Suppressor macrophage (primary cell): ENCODE data around the gene ARHGAP8.
"Not testable (repeated sequence)": the region's sequence is repeated elsewhere in the genome, so short reads cannot be mapped to it uniquely, and the experiment has no call there.

ENCODE experiments used
- DNase-seq, 4 experiments: peaks; one replicate each; pipeline ENCODE4 v3.0.0-alpha.2; 2020 to 2022

The ARHGAP8 gene

DNA sequence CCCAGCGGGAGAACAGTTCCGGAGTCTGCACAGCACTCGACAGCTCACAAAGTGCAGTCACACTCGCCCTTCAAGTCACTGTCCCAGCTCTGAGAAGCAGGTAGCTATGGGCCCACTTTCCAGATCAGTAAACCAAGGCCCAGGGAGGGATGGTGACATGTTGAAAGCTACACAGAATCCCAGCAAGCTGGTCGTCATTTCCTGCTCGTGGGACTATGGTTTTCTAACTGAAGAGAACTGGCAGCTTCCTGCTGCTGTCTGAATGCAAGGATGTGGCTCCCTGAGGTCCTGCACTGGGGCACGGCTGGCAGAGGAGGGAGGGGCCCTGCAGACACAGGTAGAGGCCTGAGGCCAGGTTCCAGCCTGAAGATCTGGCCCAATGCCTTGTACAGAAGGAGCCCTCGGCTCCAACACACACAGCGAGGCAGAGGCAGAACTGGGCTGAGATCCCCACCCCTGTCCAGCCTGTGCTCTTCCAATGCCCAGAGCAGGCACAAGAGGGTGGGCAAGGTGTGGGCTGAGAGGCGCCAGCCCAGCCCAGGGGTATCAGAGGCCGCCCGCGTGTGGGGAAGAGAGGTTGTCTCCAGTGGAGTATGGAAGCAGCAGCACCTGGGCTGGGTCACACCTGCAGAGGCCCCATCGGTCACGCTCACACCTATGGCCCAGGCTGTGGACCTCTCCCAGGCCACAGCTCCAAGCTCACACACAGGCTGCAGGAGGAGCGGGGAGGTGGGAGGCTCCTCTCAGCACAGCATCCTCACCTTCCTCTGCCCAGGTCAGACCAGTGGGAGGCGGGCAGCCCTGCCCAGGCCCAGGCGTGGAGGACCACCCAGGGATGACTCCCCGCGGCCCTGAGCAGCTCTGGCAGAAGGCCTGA, 138.3 kb downstream of the ARHGAP8 start:
- no peak for DNase-seq

DNA sequence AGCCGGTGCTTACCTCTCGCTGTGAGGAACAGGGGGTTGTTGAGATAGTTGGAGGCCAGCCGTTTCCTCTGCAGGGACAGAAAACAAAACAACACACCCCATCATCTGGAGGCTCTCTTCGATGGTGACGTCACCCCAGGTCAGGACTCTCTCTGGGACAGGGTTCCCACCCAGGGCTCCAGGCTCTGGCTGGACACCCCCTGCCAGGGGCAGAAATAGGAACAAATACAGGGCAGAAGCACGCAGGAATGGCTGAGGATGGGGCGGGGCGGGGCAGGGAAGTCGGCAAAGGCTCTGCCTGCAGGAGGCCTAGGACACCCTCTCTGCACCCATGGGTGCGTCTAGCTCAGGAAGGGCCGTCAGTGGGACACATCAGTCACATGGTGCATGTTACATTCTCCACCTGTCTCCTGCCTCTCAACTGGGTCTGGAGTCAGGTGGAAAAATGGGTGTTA, 138.9 kb downstream of the ARHGAP8 start:
- DNase-seq = no peak

DNA sequence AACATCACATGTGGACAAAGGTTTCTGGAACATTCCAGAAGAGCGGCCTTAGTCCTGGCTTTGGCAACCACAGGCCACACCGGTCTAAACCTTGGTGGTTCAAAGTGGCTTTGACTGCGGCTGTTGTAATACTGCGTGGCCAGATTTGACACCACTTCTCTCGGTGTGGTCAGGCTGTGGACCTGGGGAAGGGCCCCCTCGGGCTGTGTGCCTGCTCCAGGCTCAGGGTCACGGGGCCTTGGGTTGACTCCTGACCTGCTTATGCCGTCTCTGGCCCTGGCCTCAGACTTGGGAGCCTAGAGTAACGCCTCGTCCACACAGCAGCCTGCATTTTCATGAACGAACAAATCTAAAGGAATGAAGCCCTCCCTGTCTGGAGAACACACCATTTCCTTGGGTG, 139.4 kb downstream of the ARHGAP8 start:
- DNase-seq = no peak

DNA sequence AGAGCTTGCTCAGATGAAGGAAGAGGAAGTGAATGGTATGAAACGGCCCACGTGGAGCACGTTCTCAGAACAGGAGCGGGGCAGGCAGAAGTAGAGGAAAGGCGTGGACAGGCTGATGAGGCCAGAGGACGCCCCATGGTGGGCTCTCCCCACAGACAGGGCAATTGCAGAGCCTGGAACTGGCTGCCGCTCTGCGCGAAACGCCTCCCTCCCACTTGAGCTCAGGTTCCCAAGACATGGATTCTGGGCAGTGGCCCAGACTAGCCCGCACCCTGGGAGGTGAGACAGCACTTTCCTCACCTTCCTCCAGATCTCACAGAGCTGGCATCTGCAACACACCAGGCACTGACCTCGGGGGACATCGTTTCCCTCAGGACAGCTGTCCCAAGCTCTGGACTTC, 139.9 kb downstream of the ARHGAP8 start:
- no peak for DNase-seq

DNA sequence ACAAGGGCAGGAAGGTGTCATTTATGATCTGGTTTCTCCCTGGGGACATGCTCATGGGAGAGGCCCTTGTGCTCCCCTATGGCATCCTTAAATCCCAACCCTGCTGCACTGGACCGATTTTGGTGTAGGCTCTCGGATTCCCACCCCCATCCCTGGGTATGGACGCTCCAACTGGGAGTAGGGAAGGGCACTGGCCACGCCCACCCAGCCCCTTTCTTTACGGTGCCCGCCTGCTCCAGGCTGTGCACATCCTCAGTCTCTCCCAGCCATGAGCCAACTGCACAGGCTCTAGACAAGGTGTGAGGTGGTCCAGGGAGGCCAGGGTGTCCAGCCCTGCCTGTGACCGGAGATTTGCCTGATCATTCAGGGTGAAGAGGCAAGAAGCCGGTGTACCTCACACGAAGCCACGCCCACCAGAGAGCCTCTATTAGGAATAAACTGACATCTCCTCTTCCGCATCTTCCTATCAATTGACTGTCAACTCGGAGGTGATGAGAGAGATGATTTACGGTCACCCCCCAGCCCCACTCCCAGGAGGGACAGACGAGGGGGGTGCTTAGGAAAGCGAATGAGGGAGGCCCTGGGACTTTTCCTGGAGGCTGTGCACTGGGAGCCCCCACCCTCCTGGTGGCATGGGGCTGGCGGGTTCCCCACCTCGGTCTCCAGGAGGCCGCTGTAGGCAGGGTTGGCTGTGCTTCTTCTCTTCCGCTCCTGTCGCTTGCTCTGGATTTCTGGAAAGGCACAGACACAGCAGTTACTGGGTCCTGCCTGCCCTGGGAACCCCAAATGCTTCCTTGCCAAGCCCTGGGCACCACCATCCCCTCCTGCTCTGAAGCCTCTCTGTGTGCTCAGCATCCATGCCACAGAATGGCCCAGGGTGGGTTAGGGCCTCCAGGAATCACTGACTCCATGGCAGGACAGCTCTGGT, 140.7 kb downstream of the ARHGAP8 start:
- no peak for DNase-seq

DNA sequence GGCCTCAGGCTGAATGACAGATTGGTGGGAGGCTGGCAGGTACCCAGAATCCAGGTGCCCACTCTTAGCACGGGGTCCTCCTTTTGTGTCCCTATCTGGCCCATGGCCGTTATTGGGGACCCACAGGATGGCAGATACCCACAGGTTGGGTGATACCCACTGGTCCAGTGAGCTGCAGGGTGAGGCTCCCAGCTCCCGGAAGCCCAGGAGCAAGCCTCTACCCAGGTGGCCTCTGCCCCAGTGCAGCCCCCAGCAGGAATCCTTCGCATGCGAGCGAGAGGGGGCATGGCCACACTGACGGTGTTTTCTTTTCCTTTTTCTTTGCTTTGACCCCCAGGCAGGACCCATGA, 141.3 kb downstream of the ARHGAP8 start:
- DNase-seq = no peak

DNA sequence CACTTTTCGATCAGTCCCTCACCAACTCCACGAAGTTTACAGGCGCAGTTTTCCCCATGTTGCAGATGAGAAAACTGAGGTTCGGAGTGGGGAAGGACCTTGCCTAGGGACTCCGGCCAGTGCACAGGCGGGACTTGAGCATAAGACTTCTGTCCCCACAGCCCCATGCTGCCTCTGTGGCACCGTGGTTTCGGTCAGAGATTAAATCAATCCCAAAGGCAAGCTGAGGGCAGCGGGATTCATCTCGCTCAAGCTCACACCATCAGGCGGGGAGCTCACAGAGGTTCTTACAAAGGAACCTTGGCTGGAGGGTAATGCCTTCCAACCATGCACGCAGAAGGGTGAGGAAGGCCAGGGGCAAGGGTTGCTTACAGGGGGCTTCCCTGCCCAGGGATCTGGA, 141.9 kb downstream of the ARHGAP8 start:
- no peak for DNase-seq

DNA sequence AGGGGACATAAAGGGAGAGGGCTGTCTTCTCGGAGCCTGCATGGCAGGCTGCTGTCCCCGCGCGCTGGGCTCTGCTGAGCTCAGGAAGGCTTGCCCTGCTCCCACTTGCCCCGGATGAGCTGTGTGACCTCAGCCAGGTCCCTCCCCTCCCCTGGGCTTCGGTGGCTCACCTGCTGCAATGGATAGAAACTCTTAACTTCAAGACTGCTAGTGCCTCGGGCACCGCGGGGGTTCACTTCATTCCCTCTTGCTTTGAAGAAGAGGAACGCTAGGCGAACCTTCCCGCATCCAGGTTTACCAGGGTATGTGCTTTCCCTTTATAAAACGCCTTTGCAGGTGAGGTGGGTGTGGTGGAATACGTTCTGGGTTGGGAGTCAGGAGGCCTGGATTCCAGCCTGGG, 142.4 kb downstream of the ARHGAP8 start:
- DNase-seq = no peak

DNA sequence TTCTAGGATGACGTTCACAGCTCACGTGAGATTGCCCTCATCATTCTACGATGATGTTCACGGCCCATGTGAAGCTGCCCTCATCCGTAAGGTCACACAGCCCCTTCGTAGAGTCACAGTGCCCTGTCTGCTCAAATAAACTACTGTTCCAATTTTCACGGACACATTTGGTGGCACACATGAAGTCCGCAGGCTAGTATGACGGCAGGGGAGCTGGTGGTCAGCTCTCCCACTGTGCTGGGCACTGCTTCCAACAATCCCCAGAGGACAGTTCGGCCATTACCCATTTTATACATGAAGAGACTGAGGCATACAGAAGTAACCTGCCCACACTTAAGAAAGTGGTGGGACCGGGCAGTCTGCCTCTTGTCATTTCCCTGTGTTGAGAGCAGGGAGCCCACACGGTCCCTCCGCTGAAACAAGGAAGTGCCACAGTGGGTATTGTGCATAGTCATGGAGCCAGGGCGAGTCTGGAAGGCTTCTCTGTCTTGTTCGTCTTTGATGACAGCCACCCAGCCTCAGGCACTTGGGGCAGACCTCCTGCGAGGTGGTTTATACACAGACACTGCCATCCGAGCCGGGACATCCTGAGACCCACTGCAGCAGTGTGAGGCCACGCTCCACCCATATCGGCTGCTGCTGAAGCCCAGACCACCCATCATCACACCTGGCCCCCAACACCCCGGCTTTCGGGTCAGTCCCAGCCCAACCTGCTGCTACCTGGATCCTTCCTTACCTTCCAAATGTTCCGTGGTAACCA, 143.1 kb downstream of the ARHGAP8 start:
- DNase-seq = no peak

DNA sequence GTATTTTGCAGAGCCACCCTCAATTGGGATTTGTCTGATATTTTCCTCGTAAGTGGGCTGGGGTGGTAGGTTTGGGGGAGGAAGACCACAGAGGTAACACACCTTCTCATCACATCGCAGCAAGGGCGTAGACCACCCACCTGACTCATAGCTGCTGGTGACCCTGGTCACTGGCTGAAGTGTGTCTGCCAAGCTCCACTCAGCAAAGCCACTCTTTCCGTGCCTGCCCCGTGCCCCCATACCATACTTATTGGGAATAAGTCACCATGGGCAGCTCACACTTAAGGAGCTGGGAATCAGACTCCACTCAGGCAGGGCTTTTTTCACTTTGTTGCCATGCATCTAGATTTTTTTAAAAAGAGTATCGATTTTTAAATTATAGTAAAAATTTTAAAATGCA, 145.9 kb downstream of the ARHGAP8 start:
- no peak for DNase-seq

DNA sequence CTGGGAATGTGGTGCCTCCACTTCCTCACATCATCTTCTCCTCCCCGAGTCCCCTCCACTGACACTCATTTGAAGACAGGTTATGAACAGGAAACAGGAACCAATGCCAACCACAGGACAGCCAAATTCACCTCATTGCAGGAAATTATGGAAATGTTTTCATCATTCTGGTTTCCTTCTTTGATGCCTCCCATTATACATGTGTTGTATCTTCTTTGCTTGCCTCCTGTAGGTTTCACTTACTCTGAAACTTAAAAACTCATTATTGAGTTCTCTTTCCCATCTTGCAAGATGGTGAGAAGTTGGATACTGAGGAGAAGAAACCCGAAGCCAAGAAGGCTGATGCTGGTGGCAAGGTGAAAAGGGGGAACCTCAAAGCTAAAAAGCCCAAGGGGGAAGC, 148.9 kb downstream of the ARHGAP8 start:
- DNase-seq = peak in 1 of 4 experiments; percentile 11

DNA sequence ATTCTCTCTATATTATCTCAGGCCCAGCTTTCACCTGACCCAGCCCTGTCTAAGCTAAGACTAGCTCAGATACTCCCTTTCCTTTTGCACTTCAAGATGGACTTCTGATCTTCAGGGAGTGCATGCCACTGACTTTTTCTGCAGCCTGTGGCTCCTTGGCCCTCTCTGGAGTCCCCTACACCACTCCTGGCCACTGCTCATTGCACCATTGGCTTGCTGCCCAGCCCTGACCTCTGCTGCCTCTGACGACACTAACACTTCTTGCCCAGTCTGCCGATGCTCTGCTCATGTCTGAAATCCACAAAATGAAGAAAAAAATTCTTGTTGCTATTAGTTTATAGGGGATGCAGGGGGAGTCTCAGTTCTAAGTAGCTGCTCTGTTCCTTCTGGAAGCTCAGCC, 150.8 kb downstream of the ARHGAP8 start:
- DNase-seq = not testable (repeated sequence)

DNA sequence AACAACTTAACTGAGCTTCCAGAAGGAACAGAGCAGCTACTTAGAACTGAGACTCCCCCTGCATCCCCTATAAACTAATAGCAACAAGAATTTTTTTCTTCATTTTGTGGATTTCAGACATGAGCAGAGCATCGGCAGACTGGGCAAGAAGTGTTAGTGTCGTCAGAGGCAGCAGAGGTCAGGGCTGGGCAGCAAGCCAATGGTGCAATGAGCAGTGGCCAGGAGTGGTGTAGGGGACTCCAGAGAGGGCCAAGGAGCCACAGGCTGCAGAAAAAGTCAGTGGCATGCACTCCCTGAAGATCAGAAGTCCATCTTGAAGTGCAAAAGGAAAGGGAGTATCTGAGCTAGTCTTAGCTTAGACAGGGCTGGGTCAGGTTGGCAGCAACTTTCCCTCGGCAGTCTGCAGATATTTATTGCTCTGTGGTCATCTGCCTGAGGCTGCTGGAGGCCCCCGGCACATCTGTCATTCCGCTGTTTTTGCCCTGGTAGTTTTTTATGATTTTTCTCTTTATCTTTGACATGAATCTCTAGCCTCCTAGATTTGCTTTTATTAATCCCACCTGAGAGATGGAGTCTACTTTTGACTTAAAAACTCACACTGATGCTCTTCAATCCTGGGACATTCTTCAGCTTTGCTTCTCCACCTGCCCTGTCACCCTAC, 152.2 kb downstream of the ARHGAP8 start:
- DNase-seq = not testable (repeated sequence)

DNA sequence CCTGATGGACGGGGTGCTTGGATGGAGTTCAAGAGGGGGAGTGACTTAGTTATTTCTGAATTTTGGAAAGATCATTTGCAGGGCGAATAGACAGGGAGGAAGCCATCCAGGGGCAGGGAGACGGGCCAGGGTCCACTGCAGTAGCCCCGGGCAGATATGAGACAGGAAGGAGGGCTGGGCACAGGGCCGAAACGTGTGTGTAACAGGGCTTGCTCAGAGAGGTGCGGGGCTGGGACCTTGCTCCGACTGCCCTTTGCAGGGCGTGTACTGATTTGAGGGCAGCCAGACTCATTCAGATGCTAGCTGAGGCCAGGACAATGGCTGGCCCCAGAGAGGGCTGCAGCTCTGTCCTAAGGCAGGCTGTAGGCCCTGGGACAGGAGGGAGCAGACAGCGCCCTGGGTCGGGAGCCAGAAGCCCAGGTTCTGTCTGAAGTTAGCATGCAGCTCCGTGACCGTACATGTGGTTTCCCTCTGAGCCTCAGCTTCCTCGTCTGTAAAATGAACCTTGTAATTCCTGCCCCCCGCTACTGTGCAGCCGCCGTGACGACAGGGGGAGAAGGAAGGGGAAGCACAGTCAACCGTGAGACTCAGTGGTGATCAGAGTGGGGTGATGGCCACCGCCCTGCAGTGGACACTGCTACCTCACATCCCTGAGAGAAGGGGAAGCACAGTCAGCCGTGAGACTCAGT, 154.0 kb downstream of the ARHGAP8 start:
- no peak for DNase-seq

DNA sequence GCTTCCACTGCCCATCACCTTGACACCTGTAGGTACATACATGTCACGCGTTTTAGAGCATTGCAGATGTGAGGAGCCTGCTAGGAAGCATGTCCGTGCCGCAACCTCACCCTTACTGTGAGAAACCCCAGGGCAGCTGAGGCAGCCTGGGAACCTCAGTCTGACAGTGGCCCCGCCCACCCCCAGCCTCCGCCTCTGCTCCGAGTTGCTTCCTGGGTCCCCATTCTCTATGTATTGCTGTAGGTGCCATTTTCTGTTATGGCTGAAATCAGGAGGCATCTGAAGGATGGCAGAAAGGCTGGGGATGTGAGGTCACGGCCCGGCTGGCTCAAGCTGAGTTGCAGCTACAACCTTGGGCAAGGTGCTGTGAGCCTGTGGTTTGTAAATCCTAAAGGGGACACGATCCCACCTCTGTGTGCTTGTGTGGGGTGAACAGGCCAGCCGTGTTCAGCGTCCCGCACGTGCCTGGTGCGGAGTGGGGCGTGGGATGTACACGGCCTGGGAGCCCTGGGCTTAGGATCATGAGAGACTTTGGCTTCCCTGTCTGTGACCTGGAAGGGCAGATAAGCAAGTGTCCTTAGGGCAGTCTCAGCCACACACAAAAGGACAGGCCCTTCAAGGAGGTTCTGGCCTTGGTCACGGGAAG, 154.7 kb downstream of the ARHGAP8 start:
- no peak for DNase-seq

DNA sequence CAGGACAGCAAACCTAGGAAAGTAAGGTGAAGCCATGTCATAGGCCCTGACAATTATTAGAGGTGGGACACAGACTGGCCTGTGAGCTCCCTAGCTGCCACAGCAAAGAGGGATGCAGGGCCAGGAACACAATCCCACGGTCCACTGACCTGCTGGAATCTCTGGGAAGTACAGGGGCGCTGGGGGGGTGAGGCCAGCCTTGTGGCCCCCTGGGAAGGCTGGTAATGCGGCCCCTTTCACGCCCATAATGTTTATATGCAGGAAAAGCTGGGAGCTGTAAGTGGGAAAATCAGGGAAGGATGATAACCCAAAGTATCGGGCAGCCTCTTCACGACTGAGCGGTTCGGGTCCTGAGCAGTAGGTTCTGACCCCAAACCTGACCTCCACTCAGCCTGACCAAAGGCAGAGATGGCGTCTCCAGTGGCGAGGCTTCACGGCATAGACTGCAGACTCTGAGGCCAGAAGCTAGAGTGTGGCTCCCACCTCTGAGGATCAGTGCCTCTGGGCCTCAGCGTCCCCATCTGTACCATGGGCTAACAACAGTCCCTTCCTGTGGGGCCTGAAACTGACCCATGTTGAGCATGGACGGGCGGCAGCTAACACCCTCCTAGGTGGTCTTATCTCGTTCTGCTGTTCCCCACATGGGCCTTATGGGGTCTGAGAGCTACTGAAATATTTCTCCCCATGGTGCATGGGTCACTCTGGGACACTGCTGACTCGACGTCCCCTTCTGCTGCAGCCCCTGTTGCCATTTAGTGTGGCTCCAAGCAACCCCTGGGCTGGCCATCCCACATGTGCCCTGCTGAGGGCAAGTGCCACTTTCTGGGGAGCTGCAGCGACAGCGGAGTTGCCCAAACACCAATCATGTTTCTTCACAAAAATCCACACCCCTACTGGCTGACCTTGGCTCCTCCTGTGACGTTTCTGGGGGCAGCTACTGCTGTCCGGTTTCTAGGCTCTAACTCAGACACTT, 155.7 kb downstream of the ARHGAP8 start:
- DNase-seq = no peak

DNA sequence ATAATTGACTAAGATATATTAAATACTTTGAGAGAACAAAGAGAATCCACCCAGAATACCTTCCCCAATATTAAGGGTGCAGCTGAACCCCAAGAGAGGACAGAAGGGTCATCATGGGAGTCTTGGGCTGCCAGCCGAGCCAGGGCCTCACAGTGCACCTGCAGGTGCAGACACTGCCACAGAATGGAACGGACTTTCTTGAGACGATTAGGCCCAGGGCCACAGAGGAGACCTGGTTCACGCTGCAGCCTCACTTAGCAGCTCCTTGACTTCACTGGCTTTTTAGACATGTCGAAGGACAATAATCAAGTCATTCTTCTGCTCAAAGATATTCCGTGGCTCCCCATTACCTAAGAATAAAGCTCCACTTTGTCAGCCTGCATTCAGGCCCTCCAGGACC, 156.9 kb downstream of the ARHGAP8 start:
- DNase-seq = no peak
